Endothelial cell of umbilical vein (primary cell): ENCODE results near the gene BRF1. TPM values are rescaled to one million over a fixed set of nuclear protein-coding genes. Genes with fewer than 3 reads are reported as not detected.
"Not testable (repeated sequence)": the region's sequence is repeated elsewhere in the genome, so short reads cannot be mapped to it uniquely, and the experiment has no call there.

Experiments used
- BruUV-seq: library from RNA; stranded (reverse); fragments of 400-500 nt; replicated peaks from 2 replicates; lab custom pipeline; 2021; lab: Mats Ljungman, UMichigan
- CTCF ChIA-PET: fragments of 300-600, 350-600 bp; sonication (Branson Sonifier 250); formaldehyde crosslinking; loops from one replicate; lab custom pipeline; 2021; ENCODE audit warnings: antibody characterized with exemption, inconsistent platforms; lab: Charles Lee
- POLR2A ChIA-PET: fragments of 300-600, 350-600 bp; sonication (Branson Sonifier 250); formaldehyde crosslinking; loops from one replicate; lab custom pipeline; 2021; ENCODE audit warnings: antibody characterized with exemption, inconsistent platforms; lab: Charles Lee
- DNase-seq: peaks from one replicate; pipeline ENCODE4 v3.0.0-alpha.2; 2011; ENCODE audit warnings: low read depth, low spot score
- FAIRE-seq: peaks from 2 replicates; lab custom pipeline; 2011; peaks lifted over from hg19 to GRCh38; lab: Jason Lieb, UNC
- H2AFZ ChIP-seq: 2 replicates; pipeline ENCODE4 v1.6.0; 2012; ENCODE audit warnings: low read depth, low read length, control low read depth, inconsistent platforms
- H3K27ac ChIP-seq: 2 replicates; pipeline ENCODE4 v1.5.1; 2011; ENCODE audit warnings: low read depth, mild to moderate bottlenecking, control low read depth, low read length, moderate library complexity; ENCODE audit not compliant: insufficient read depth
- H3K27me3 ChIP-seq, 2 experiments: 2 replicates each; pipeline versions ENCODE4 v1.6.0 to v1.6.1; 2011; ENCODE audit warnings: low read length in 2 of 2, mixed read lengths in 1 of 2; ENCODE audit not compliant: control insufficient read depth in 2 of 2, insufficient read depth in 2 of 2
- H3K36me3 ChIP-seq, 2 experiments: 2 replicates in 1 of 2; 3 replicates in 1 of 2; pipeline ENCODE4 v1.5.1; 2011; ENCODE audit warnings: low read length in 2 of 2, mild to moderate bottlenecking in 1 of 2, moderate library complexity in 1 of 2; ENCODE audit not compliant: control insufficient read depth in 2 of 2, insufficient read depth in 2 of 2; ENCODE audit errors: extremely low read depth in 1 of 2
- H3K4me1 ChIP-seq: 3 replicates; pipeline ENCODE4 v1.5.1; 2011; ENCODE audit warnings: mild to moderate bottlenecking, low read length; ENCODE audit not compliant: control insufficient read depth, insufficient read depth; ENCODE audit errors: extremely low read depth
- H3K4me2 ChIP-seq: 2 replicates; pipeline ENCODE4 v1.6.1; 2011; ENCODE audit warnings: low read length, control low read depth, mixed read lengths; ENCODE audit not compliant: insufficient read depth
- H3K4me3 ChIP-seq, 3 experiments: fragments of 200-600 bp in 1 of 3; sonication (generic), shearing (Covaris generic) in 1 of 3; replicated peaks in 1 of 3; 2 replicates each; pipeline ENCODE4 v1.5.1; 2011 to 2016; ENCODE audit warnings: control low read depth in 3 of 3, low read length in 3 of 3, mild to moderate bottlenecking in 2 of 3, inconsistent platforms in 1 of 3, low read depth in 1 of 3, moderate library complexity in 1 of 3; ENCODE audit not compliant: insufficient read depth in 1 of 3
- H3K79me2 ChIP-seq: 2 replicates; pipeline ENCODE4 v1.6.0; 2012; ENCODE audit warnings: low read length, inconsistent platforms; ENCODE audit not compliant: control insufficient read depth, insufficient read depth
- H3K9ac ChIP-seq: replicated peaks from 2 replicates; pipeline ENCODE3; 2011; ENCODE audit warnings: low read length, control low read depth; ENCODE audit not compliant: insufficient read depth; ENCODE audit errors: extremely low read depth
- H3K9me1 ChIP-seq: replicated peaks from 3 replicates; pipeline ENCODE4 v1.6.0; 2011; ENCODE audit warnings: mild to moderate bottlenecking, low read length; ENCODE audit not compliant: control insufficient read depth, insufficient read depth; ENCODE audit errors: extremely low read depth
- H3K9me3 ChIP-seq: replicated peaks from 2 replicates; pipeline ENCODE4 v1.5.1; 2012; ENCODE audit warnings: low read length, inconsistent platforms; ENCODE audit not compliant: control insufficient read depth, insufficient read depth
- H4K20me1 ChIP-seq: replicated peaks from 2 replicates; pipeline ENCODE3; 2011; ENCODE audit warnings: mild to moderate bottlenecking, low read length; ENCODE audit not compliant: control insufficient read depth, insufficient read depth; ENCODE audit errors: extremely low read depth
- CTCF ChIP-seq, 2 donors: IDR thresholded peaks; 1 replicate in 1 of 2; 2 replicates in 1 of 2; pipeline ENCODE4 v1.5.1; 2011; ENCODE audit warnings: low read length in 2 of 2, mild to moderate bottlenecking in 2 of 2, moderate library complexity in 2 of 2, control low read depth in 1 of 2, inconsistent platforms in 1 of 2, low read depth in 1 of 2; ENCODE audit not compliant: insufficient read depth in 1 of 2; ENCODE audit errors: extremely low read depth in 1 of 2
- GATA2 ChIP-seq: IDR thresholded peaks from 2 replicates; pipeline ENCODE4 v1.7.0; 2011; ENCODE audit warnings: low read depth, mild to moderate bottlenecking, moderate library complexity, mixed read lengths, low read length; ENCODE audit not compliant: insufficient read length, insufficient read depth
- JUN ChIP-seq: IDR thresholded peaks from 2 replicates; pipeline ENCODE4 v1.6.1; 2011; ENCODE audit warnings: borderline replicate concordance, low read depth; ENCODE audit not compliant: insufficient read length, insufficient read depth
- MAX ChIP-seq: IDR thresholded peaks from 2 replicates; pipeline ENCODE4 v1.6.1; 2011; ENCODE audit not compliant: insufficient read depth, insufficient read length
- MYC ChIP-seq: IDR thresholded peaks from one replicate; pipeline ENCODE4 v1.6.1; 2011; ENCODE audit warnings: mild to moderate bottlenecking, low read depth, low read length
- POLR2A ChIP-seq: IDR thresholded peaks from 2 replicates; pipeline ENCODE4 v1.6.1; 2012; ENCODE audit warnings: low read depth, mild to moderate bottlenecking, control low read depth, low read length
- POLR2AphosphoS5 ChIP-seq: IDR thresholded peaks from 2 replicates; pipeline ENCODE4 v1.6.1; 2012; ENCODE audit warnings: low read depth, mild to moderate bottlenecking, control low read depth, low read length, moderate library complexity; ENCODE audit not compliant: insufficient read depth
- dilution Hi-C: fragments of 300-500 bp; cut with MboI; formaldehyde crosslinking; loops from one replicate; pipeline ENCODE4 v1.15.0; 2019; ENCODE audit warnings: low sequenced_read_pairs; ENCODE audit not compliant: extremely low pct_ligation_motif_present
- intact Hi-C: fragments of 100-400 bp; cut with micrococcal nuclease; formaldehyde crosslinking; loops from one replicate; pipeline ENCODE4 v1.10.0; 2022
- polyA plus RNA-seq, 4 experiments: library from polyadenylated mRNA; depleted of rRNA in 3 of 4; stranded (reverse) in 3 of 4; unstranded in 1 of 4; fragments of >200 nt; gene quantifications; 2 replicates each; pipeline versions ENCODE4 v1.2.1 to v1.2.3, GENCODE V29; 2011 to 2012; ENCODE audit warnings: missing spikeins in 1 of 4
- total RNA-seq: library from RNA; stranded (reverse); gene quantifications from 2 replicates; pipeline ENCODE4 v1.2.3, GENCODE V29; 2021

Gene BRF1
- total and polyA plus RNA-seq, 2 donors (not counting 3 experiments of a cell fraction or from before 2014, with no cell fraction given), result 19.0 to 47.2 TPM

DNA sequence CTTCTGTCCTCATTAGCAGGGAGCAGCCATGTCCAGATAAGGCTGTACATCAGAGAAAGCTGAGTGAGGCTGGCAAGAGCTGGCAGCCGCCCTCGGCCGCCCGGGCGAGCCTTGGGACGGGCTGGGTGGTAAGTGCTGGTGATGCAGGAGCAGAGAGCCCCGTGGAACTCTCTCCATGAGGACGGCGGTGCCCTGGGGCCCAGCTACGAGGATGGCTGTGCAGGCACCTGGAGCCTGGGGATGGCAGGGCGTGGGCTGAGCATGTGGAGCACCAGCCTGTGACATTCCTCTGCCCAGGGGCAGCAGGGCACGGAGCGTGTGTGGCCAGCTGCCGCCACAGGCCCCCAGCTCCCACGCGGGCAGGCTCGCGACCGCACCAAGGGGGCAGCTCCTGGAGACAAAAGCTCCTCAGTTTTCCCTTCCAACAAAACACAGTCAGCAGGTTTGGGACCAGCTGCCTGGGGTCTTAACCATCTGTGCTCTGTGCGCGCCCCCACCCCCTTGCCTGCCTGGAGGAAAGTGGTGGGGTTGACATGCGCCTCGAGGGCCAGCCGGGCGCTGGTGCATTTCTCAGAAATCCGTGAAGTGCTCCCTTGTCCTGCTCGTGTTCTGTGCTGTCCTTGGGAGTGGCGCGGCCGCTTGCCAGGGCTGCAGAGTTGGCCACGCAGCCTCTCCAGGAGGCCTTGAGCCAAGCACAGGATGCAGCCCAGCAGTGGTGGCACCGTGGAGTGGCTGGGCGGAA, 35.1 kb upstream of the BRF1 start:
- no peaks in the 10 kb centered on the region for H3K36me3 ChIP-seq
- CTCF ChIA-PET, result interaction anchor here (1.3 to 1.4 kb wide), 2 partner anchors 16 to 246 kb away, joined by 4 read pairs; no protein-coding TSS in a partner anchor
- DNase-seq (no peak), FAIRE-seq (no peak)
- no peaks in the 10 kb centered on the region for H3K27me3 ChIP-seq
- no peaks in the 10 kb centered on the region for H4K20me1 ChIP-seq
- H3K9me3 ChIP-seq, result no peaks in the 10 kb centered on the region
- intact Hi-C loops (no loop called here), dilution Hi-C loops (no loop called here)
- H3K4me2 ChIP-seq, result no peak overlapping the region
- POLR2A ChIA-PET, result no interaction called here
- H3K79me2 ChIP-seq, result peaks cover 15% of the 10 kb centered on the region
- TF ChIP-seq POLR2AphosphoS5 (no peak), JUN (no peak), GATA2 (no peak), MYC (no peak), POLR2A (no peak), MAX (no peak), CTCF (IDR thresholded peaks at IDR 0.05; ENCODE audit: extremely low read depth in 1 of 2, insufficient read depth in 1 of 2, low read depth in 1 of 2, low read length in 2 of 2) (no peak)
- no peak overlapping the region for H3K9ac ChIP-seq
- H3K4me1 ChIP-seq, result peaks cover 15% of the 10 kb centered on the region
- no peak overlapping the region for H2AFZ ChIP-seq
- BruUV-seq, result no TSS peak
- H3K9me1 ChIP-seq, result no peaks in the 10 kb centered on the region
- H3K27ac ChIP-seq, result no peak overlapping the region
- no peak overlapping the region for H3K4me3 ChIP-seq

GRCh38 chr14:105335231-105335542, 34.4 kb upstream of the BRF1 start:
- H3K9me3 ChIP-seq, BruUV-seq, intact Hi-C loops, DNase-seq, H3K27ac ChIP-seq, H3K27me3 ChIP-seq, FAIRE-seq, H4K20me1 ChIP-seq, H3K4me2 ChIP-seq, POLR2A ChIA-PET, H3K4me3 ChIP-seq, H3K9ac ChIP-seq, H3K36me3 ChIP-seq, dilution Hi-C loops, H2AFZ ChIP-seq, H3K9me1 ChIP-seq: not testable (repeated sequence)
- CTCF ChIA-PET, result interaction anchor here (1.3 to 1.4 kb wide), 2 partner anchors 17 to 245 kb away, joined by 4 read pairs; no protein-coding TSS in a partner anchor
- Histone ChIP-seq H3K79me2 (peaks cover 17% of the 10 kb centered on the region), H3K4me1 (peaks cover 22% of the 10 kb centered on the region)
